ENCODE data around the gene CCL22. TPM values are rescaled to one million over a fixed set of nuclear protein-coding genes. Genes with fewer than 3 reads are reported as not detected.

CCL22 gene
- total RNA-seq, 3 donors from 2014 or later: 0.16 to 0.51 (median 0.41) TPM

DNA sequence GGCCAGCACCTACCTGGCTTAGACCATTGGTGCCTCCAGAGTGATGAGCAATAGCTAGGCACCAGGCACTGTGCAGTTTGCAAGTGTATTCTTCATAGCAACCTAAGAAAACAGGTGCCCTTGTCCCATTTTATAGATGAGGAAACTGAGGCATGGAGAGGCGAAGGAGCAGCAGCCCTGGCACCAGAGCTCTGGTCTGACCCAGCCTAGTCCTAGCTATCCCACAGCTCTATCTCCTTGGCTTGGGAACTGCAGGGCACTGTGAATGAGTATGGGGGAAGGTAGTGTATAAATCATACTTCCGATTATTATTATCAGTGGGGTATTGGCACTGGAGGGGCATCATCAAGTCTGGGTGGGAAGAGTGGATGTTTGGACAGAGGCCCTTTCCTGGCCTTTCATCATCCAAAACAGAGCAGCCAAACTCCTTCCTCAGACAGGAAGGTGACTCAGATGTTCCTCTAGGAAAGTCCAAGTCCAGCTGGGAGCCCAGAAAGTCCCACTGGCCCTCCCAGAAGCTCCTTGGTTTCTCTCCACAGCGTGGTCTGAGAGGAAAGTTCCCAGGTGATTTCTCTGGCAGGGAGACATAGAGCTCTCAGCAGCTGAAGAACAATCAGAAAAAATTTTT lies 42.1 kb upstream of the CCL22 start:
- Histone ChIP-seq H3K4me3 (no peak overlapping the region), H3K4me1 (ENCODE audit: low read depth) (peaks cover 3% of the 10 kb centered on the region), H3K36me3 (ENCODE audit: low read depth) (no peaks in the 10 kb centered on the region), H3K9me3 (no peaks in the 10 kb centered on the region)
- ATAC-seq (peak; percentile 44), DNase-seq (no peak)
- intact Hi-C loops (cut with DNase I, micrococcal nuclease): no loop called here
- TF ChIP-seq, protein P1, sequence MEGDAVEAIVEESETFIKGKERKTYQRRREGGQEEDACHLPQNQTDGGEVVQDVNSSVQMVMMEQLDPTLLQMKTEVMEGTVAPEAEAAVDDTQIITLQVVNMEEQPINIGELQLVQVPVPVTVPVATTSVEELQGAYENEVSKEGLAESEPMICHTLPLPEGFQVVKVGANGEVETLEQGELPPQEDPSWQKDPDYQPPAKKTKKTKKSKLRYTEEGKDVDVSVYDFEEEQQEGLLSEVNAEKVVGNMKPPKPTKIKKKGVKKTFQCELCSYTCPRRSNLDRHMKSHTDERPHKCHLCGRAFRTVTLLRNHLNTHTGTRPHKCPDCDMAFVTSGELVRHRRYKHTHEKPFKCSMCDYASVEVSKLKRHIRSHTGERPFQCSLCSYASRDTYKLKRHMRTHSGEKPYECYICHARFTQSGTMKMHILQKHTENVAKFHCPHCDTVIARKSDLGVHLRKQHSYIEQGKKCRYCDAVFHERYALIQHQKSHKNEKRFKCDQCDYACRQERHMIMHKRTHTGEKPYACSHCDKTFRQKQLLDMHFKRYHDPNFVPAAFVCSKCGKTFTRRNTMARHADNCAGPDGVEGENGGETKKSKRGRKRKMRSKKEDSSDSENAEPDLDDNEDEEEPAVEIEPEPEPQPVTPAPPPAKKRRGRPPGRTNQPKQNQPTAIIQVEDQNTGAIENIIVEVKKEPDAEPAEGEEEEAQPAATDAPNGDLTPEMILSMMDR (IDR thresholded peaks at IDR 0.05): no peak

DNA sequence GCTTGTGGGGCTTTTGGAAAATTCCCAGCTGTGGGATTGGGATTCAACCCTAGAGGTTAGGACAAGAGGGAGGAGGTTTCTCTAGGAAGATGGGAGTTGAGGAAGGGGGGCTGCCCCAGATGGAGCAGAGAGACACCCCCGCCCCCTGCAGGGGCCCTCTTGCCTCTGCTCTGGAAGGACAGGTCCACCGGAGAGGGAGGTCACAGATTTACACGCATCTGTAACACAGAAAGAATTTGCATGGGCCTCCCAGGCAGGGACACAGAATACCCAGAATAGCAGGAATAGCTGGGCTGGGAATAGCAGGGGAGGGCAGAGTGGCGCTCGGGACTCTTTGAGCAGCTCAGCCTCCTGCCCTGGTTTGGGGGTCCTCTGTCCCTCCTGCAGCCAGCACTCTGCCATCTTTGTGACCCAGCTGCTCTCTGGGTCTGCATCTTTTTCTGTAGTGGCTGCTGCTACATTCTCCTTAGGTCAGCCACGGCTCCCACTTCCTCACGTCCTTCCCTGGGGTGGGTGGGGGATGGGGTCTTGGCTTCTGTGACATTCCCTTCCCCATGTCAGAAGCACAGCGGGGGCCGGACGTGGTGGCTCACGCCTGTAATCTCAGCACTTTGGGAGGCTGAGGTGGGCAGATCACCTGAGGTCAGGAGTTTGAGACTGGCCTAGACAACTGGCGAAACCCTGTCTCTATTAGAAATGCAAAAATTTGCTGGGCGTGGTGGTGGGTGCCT lies 40.2 kb upstream of the CCL22 start:
- H3K4me1 ChIP-seq (ENCODE audit: low read depth): peaks cover 3% of the 10 kb centered on the region
- DNase-seq (no peak), ATAC-seq (no peak)
- intact Hi-C loops (cut with DNase I, micrococcal nuclease): no loop called here
- no peaks in the 10 kb centered on the region for H3K36me3 ChIP-seq (ENCODE audit: low read depth)
- TF ChIP-seq, protein P1 (IDR thresholded peaks at IDR 0.05): no peak
- H3K9me3 ChIP-seq: no peaks in the 10 kb centered on the region
- no peak overlapping the region for H3K4me3 ChIP-seq

DNA sequence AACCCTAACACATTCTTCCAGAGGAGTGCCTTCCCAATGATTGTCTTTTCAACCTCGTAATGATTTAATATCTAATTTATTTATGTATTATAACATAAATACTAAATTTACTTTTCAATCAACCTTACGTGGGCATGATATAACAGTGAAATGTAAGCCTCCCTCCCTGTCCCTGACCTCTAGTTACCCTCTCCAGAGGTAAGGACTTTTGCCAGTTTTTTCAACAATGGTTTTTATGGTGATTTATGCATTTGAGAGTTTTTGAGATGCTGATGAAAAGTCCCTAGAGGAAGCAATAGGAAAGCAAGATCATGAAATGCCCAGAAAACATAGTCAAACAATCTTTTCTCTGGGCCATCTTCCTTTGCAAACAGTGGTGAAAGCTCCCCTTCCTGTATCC lies 38.9 kb upstream of the CCL22 start:
- Histone ChIP-seq H3K36me3 (ENCODE audit: low read depth) (no peaks in the 10 kb centered on the region), H3K4me3 (no peak overlapping the region), H3K9me3 (no peaks in the 10 kb centered on the region), H3K4me1 (ENCODE audit: low read depth) (peaks cover 3% of the 10 kb centered on the region)
- ATAC-seq: no peak
- intact Hi-C loops (cut with DNase I, micrococcal nuclease): no loop called here
- no peak for DNase-seq
- TF ChIP-seq, protein P1 (IDR thresholded peaks at IDR 0.05): no peak

DNA sequence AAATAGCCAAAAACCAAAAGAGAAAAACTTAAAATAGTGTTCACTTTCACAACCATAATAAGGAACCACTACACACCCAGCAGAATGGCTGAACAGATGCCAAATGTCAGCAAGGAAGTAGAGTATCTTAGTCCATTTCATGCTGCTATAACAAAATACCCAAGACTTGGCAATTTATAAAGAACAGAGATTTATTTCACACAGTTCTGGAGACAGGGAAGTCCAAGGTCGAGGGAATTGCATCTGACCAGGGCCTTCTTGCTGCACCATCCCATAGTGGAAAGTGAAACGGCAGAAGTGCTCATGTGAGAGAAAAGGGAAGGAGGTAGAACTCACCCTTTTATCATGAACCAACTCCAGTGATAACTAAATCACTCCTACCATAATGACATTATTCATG lies 33.8 kb upstream of the CCL22 start:
- intact Hi-C loops (cut with DNase I, micrococcal nuclease): no loop called here
- DNase-seq: no peak
- no peaks in the 10 kb centered on the region for H3K36me3 ChIP-seq (ENCODE audit: low read depth)
- H3K9me3 ChIP-seq: no peaks in the 10 kb centered on the region
- TF ChIP-seq, protein P1 (IDR thresholded peaks at IDR 0.05): no peak
- ATAC-seq: peak; percentile 23
- no peaks in the 10 kb centered on the region for H3K4me1 ChIP-seq (ENCODE audit: low read depth)
- no peak overlapping the region for H3K4me3 ChIP-seq

DNA sequence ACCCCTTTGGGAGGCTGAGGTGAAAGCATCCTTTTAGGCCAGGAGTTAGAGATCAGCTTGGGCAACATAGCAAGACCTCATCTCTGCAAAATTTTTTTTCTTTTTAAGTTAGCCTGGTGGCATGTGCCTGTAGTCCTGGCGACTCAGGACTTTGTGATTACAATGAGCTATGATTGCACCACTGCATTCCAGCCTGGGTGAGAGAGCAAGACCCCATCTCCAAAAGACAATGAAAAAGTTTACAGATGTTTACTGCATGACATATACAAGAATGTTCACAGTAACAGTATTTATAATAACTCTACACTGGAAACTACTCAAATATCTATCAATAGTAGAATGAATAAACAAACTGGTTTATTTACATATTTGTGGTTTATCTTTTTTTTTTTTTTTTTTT lies 33.1 kb upstream of the CCL22 start:
- H3K9me3 ChIP-seq: no peaks in the 10 kb centered on the region
- TF ChIP-seq, protein P1 (IDR thresholded peaks at IDR 0.05): no peak
- H3K4me1 ChIP-seq (ENCODE audit: low read depth): no peaks in the 10 kb centered on the region
- H3K4me3 ChIP-seq: no peak overlapping the region
- intact Hi-C loops (cut with DNase I, micrococcal nuclease): no loop called here
- no peaks in the 10 kb centered on the region for H3K36me3 ChIP-seq (ENCODE audit: low read depth)
- DNase-seq (no peak), ATAC-seq (no peak)

Data from mucosa of descending colon (tissue), 3 donors.